ENCODE results near the gene HOXC10. TPM values are rescaled to one million over a fixed set of nuclear protein-coding genes. Genes with fewer than 3 reads are reported as not detected.

HOXC10 gene
- total RNA-seq, 1 donor from 2014 or later, result not detected

GRCh38 chr12:53986686-53987483 is 1.9 kb downstream of the HOXC10 start:
- TF ChIP-seq EZH2 (IDR thresholded peaks at IDR 0.05; ENCODE audit: insufficient read depth, low read length), result no peak
- TF ChIP-seq CTCF (IDR thresholded peaks at IDR 0.05; ENCODE audit: insufficient read depth, low read depth, low read length), result no peak
- H3K4me2 ChIP-seq (ENCODE audit: low read length), result no peak overlapping the region

GRCh38 chr12:53987787-53988230 is 2.9 kb downstream of the HOXC10 start:
- H3K9me3 ChIP-seq (ENCODE audit: insufficient read depth, low read depth, low read length), result peaks cover 3% of the 10 kb centered on the region
- no peak overlapping the region for H3K27ac ChIP-seq (ENCODE audit: low read depth, low read length)
- H3K4me2 ChIP-seq (ENCODE audit: low read length), result no peak overlapping the region
- no peak overlapping the region for H2AFZ ChIP-seq (ENCODE audit: low read depth, low read length)
- no peak overlapping the region for H3K4me3 ChIP-seq (ENCODE audit: insufficient read depth, low read depth, low read length)
- no peak overlapping the region for H3K9ac ChIP-seq (ENCODE audit: low read length)
- Mint-ChIP-seq H3K36me3 (ENCODE audit: low read depth, unreplicated experiment) (no peaks in the 10 kb centered on the region), H3K27ac (ENCODE audit: unreplicated experiment) (no peak overlapping the region), H3K4me1 (ENCODE audit: low read depth, unreplicated experiment) (no peaks in the 10 kb centered on the region), H3K9me3 (ENCODE audit: unreplicated experiment) (peaks cover 31% of the 10 kb centered on the region), H3K4me3 (ENCODE audit: unreplicated experiment) (no peak overlapping the region), H3K27me3 (ENCODE audit: low read depth, unreplicated experiment) (peaks cover 87% of the 10 kb centered on the region)
- TF ChIP-seq CTCF (IDR thresholded peaks at IDR 0.05; ENCODE audit: insufficient read depth, low read depth, low read length), result no peak
- TF ChIP-seq EZH2 (IDR thresholded peaks at IDR 0.05; ENCODE audit: insufficient read depth, low read length), result no peak
- H3K79me2 ChIP-seq (ENCODE audit: insufficient read depth, low read length), result no peaks in the 10 kb centered on the region
- no peaks in the 10 kb centered on the region for H3K4me1 ChIP-seq (ENCODE audit: insufficient read depth, low read length)
- no peaks in the 10 kb centered on the region for H3K36me3 ChIP-seq (ENCODE audit: insufficient read depth, low read length)
- H3K27me3 ChIP-seq (ENCODE audit: insufficient read depth, low read length), result peaks cover 91% of the 10 kb centered on the region
- FAIRE-seq, result no peak
- DNase-seq (ENCODE audit: low read depth), result no peak
- no peaks in the 10 kb centered on the region for H4K20me1 ChIP-seq (ENCODE audit: insufficient read depth, low read length)

More at GRCh38 chr12:53986686-53987483, 1.9 kb downstream of the HOXC10 start:
- no peaks in the 10 kb centered on the region for H3K36me3 ChIP-seq (ENCODE audit: insufficient read depth, low read length)
- no peak overlapping the region for H3K27ac ChIP-seq (ENCODE audit: low read depth, low read length)
- H3K9me3 ChIP-seq (ENCODE audit: insufficient read depth, low read depth, low read length), result no peaks in the 10 kb centered on the region
- H3K36me3 Mint-ChIP-seq (ENCODE audit: low read depth, unreplicated experiment), result no peaks in the 10 kb centered on the region
- H3K4me1 Mint-ChIP-seq (ENCODE audit: low read depth, unreplicated experiment), result no peaks in the 10 kb centered on the region
- H3K9me3 Mint-ChIP-seq (ENCODE audit: unreplicated experiment), result peaks cover 29% of the 10 kb centered on the region
- no peak overlapping the region for H3K4me3 Mint-ChIP-seq (ENCODE audit: unreplicated experiment)
- no peak overlapping the region for H3K4me3 ChIP-seq (ENCODE audit: insufficient read depth, low read depth, low read length)
- no peak overlapping the region for H2AFZ ChIP-seq (ENCODE audit: low read depth, low read length)
- H3K27ac Mint-ChIP-seq (ENCODE audit: unreplicated experiment), result no peak overlapping the region
- DNase-seq (ENCODE audit: low read depth) (no peak), FAIRE-seq (no peak)
- peaks cover 93% of the 10 kb centered on the region for H3K27me3 ChIP-seq (ENCODE audit: insufficient read depth, low read length)
- no peaks in the 10 kb centered on the region for H3K79me2 ChIP-seq (ENCODE audit: insufficient read depth, low read length)
- no peaks in the 10 kb centered on the region for H4K20me1 ChIP-seq (ENCODE audit: insufficient read depth, low read length)
- H3K27me3 Mint-ChIP-seq (ENCODE audit: low read depth, unreplicated experiment), result peaks cover 85% of the 10 kb centered on the region
- H3K9ac ChIP-seq (ENCODE audit: low read length), result no peak overlapping the region
- no peaks in the 10 kb centered on the region for H3K4me1 ChIP-seq (ENCODE audit: insufficient read depth, low read length)

Data from astrocyte (in vitro differentiated cells and primary cell).